ENCODE data around the gene ACAP3.

ACAP3 gene

GRCh38 chr1:1245817-1246576 is 61.7 kb downstream of the ACAP3 start:
- H3K27ac ChIP-seq (replicated peaks): no peak overlapping the region
- H3K27me3 ChIP-seq (ENCODE audit: insufficient read depth, poor library complexity, severe bottlenecking): peaks cover 10% of the 10 kb centered on the region
- H3K4me3 ChIP-seq (replicated peaks; ENCODE audit: insufficient read depth, low read length): no peak overlapping the region
- TF ChIP-seq REST (IDR thresholded peaks at IDR 0.05; ENCODE audit: insufficient replicate concordance, low read depth): no peak
- TF ChIP-seq SPI1 (IDR thresholded peaks at IDR 0.05; ENCODE audit: borderline replicate concordance, low read depth): no peak
- no peak for TF ChIP-seq GABPA (IDR thresholded peaks at IDR 0.05; ENCODE audit: low read depth)
- no peak for TF ChIP-seq CTCF (IDR thresholded peaks at IDR 0.05; ENCODE audit: insufficient read depth, low read length)
- TF ChIP-seq POLR2AphosphoS5 (IDR thresholded peaks at IDR 0.05; ENCODE audit: low read depth): no peak
- DNase-seq (ENCODE audit: low read depth in 1 of 2, low spot score in 1 of 2): no peak

- no peak for DNase-seq (ENCODE audit: low read depth in 1 of 2, low spot score in 1 of 2)
- no peak overlapping the region for H3K4me3 ChIP-seq (replicated peaks; ENCODE audit: insufficient read depth, low read length)
- TF ChIP-seq POLR2AphosphoS5 (IDR thresholded peaks at IDR 0.05; ENCODE audit: low read depth): no peak
- no peak for TF ChIP-seq CTCF (IDR thresholded peaks at IDR 0.05; ENCODE audit: insufficient read depth, low read length)
- H3K27me3 ChIP-seq (ENCODE audit: insufficient read depth, poor library complexity, severe bottlenecking): peaks cover 10% of the 10 kb centered on the region
- H3K27ac ChIP-seq (replicated peaks): no peak overlapping the region
Observed at GRCh38 chr1:1245178-1245816, 62.4 kb downstream of the ACAP3 start.

- no peak overlapping the region for H3K4me3 ChIP-seq (replicated peaks; ENCODE audit: insufficient read depth, low read length)
- peaks cover 10% of the 10 kb centered on the region for H3K27me3 ChIP-seq (ENCODE audit: insufficient read depth, poor library complexity, severe bottlenecking)
- H3K27ac ChIP-seq (replicated peaks): no peak overlapping the region
- TF ChIP-seq CTCF (IDR thresholded peaks at IDR 0.05; ENCODE audit: insufficient read depth, low read length): no peak
- no peak for DNase-seq (ENCODE audit: low read depth in 1 of 2, low spot score in 1 of 2)
Observed at GRCh38 chr1:1244192-1244811, 63.4 kb downstream of the ACAP3 start.

- no peak for DNase-seq (ENCODE audit: low read depth in 1 of 2, low spot score in 1 of 2)
- no peak overlapping the region for H3K4me3 ChIP-seq (replicated peaks; ENCODE audit: insufficient read depth, low read length)
- H3K27me3 ChIP-seq (ENCODE audit: insufficient read depth, poor library complexity, severe bottlenecking): peaks cover 10% of the 10 kb centered on the region
- no peak overlapping the region for H3K27ac ChIP-seq (replicated peaks)
- TF ChIP-seq REST (IDR thresholded peaks at IDR 0.05; ENCODE audit: insufficient replicate concordance, low read depth): no peak
- no peak for TF ChIP-seq CTCF (IDR thresholded peaks at IDR 0.05; ENCODE audit: insufficient read depth, low read length)
- TF ChIP-seq SPI1 (IDR thresholded peaks at IDR 0.05; ENCODE audit: borderline replicate concordance, low read depth): no peak
- no peak for TF ChIP-seq POLR2AphosphoS5 (IDR thresholded peaks at IDR 0.05; ENCODE audit: low read depth)
- TF ChIP-seq GABPA (IDR thresholded peaks at IDR 0.05; ENCODE audit: low read depth): no peak
Observed at GRCh38 chr1:1243807-1244191, 63.9 kb downstream of the ACAP3 start.

Measured in HL-60 (cell line).